Loucy (cell line): ENCODE data around the gene FSHB.

Source experiments
- CTCF ChIP-seq: fragments of 200-600 bp; sonication (generic); conservative IDR thresholded peaks from 2 replicates; pipeline ENCODE4 v1.5.1; 2014; ENCODE audit warnings: mild to moderate bottlenecking, antibody characterized with exemption, low read length
- EZH2phosphoT487 ChIP-seq: fragments of 200-600 bp; IDR thresholded peaks from 2 replicates; pipeline ENCODE4 v1.6.1; 2018; ENCODE audit warnings: antibody characterized with exemption, mild to moderate bottlenecking, moderate library complexity, borderline replicate concordance

DNA sequence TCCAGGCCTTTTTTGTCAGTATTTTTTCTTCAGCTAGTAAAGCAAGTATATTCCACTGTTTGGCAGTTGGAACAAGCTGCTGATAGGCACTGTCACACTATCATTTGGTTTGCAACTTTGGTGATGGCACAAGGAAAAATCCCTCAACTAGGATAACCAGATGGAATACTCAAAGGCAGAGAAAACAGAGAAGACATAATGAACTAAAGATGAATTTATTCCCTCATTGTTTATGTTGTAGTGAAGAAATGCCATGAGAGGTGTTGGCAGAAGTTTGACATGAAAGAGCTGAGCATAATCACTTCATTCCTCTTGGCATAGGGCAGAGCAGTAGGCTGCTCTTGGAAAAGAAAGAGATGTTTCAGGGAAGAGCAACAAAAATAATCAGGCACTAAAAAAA is 39.9 kb downstream of the FSHB start:
- TF ChIP-seq CTCF, result no peak
- TF ChIP-seq EZH2phosphoT487, result no peak
